ENCODE results near the gene DKK2.

DKK2 gene

GRCh38 chr4:107017443-107018343, 18.4 kb downstream of the DKK2 start:
- no peak for DNase-seq

DNA sequence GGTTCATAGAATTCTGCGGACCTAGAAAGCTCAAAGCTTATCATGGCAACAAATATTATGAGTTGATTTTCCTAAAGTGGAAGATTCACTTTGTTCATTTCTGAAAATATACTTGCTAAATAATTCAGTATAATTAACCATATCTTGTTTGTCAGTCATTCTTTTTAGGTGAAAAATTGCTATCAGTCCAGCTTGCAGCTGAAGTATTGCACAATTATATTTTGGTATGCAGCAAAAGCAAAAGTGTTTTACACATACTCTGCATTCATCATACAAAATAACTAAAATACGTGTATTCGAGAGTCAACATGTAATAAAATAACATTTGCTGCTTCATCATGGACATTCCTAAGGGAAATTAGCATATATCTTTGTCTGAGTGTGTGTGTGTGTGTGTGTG, 24.8 kb downstream of the DKK2 start:
- DNase-seq: no peak

DNA sequence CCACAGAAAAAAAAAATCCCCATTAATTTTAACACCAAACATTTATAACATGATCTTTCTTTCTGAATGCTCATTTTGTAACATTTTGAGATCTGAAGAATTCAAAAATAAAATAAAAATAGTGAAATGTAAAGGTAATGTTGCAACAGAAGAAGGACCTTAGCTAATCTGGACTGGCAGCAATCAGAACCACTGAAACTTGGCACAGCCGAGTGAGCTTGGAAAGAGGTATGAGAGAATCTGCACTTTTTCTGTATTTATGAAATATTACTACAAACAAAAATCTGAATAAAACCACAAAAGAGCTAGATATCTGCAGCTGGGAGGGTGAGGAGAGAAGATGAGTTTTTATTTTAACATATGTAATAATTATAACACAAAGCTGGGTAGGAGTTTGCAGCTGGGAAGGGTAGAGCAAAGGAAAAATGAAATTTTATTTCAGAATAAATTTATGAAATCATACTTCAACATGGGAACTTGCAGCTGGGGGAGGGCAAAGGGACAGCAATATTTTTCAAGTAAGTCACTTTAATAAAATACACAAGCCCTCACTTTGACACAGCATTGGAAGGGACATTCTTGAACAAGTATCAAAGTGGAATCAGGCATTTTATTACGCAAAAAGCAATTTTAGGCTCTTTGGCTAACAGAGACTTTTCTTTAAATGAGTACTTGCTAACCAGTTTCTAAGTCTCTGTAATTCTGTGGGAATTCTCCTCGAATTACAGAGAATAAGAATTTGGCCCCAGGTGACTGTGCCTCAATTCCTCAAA, 26.7 kb downstream of the DKK2 start:
- DNase-seq: no peak

DNA sequence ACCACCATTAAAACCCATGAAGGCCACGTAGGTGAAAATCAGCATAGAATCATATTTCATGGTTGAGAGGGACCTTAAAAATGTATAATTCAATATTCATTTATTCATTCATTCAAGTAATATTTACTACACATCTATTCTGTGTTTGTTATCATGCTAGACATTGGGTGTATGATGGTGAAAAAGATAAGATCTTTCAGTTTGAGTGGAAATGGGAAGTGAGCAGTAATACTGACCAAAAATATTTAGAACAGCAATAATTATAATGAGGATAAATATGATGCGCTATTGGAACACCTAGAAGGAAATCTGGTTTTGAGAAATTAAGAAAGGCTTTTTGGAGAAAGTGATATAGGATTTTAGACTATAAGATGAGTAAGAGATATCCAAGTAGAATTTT, 28.0 kb downstream of the DKK2 start:
- no peak for DNase-seq

DNA sequence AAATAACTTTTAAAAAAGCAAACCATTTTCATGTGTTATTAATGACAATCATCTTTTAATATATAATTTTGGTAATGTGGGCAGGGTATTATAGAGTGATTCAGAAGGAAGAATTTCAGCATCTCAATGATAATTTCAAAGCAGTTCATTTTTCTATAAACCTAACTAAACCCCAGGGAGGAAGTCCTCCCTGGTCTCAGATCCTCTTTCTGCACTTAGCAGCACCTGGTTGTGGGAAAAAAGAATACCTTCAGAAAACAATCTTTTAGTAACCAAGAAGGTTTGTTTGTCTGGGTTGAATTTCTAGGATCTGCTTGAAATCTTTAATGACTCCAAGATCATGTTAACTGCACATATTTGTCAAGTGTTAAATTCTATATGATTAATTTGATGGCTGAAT, 29.9 kb downstream of the DKK2 start:
- DNase-seq: no peak

DNA sequence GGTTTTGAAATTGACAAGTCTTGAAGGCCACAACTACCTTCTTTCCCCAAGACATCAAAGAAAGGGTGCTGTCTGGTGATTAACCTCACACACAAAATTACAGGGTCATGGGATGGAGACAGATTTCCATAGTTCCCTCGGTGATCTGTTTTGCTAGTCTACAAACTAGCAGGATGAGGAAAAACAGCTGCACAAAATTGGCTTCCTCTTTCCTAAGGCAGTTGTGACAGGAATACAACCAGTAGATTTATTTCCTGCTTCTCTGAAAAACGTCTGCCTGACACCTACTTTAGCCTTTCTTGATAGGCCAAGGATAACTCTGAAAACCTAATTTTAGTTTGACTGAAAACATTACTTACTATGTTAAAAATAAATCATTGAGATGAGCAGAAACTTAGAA, 39.6 kb downstream of the DKK2 start:
- DNase-seq: no peak

DNA sequence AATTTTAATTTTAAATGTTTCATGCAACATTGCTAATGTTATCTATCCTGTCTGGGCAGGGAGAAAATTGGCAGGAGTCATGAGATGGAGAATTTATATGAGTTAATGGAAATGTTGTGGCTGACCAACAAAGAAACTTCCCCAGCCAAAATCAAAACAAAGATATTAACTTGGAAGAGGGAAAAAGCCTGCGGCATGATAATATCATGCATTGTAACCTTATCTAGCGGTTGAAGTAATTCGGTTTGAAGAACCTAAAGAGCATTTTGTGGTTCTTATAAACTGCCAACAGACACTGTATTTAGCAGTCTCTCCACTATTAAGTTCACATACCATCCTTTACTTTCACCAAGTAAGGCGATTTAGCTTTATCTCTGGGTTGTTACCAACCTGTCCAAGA, 42.3 kb downstream of the DKK2 start:
- no peak for DNase-seq

GRCh38 chr4:106987311-106987710, 48.8 kb downstream of the DKK2 start:
- no peak for DNase-seq

DNA sequence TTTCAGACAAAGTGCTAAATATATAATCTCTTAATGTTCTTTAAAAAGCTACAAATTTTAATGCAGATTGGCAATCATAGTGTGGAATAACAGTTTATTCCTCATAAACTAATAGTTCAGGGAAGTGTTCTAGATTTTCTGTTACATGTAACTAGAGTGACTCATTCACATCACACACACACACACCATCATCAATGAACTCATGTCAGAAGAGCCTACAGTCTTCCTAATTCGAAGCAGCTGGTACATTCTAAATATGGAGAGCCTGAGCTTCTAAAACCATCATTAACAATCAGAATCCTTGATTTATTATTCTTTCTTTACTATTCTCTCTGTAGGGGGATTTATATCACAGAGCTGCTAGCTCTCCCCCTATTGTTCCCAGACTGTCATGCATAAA, 49.6 kb downstream of the DKK2 start:
- no peak for DNase-seq

DNA sequence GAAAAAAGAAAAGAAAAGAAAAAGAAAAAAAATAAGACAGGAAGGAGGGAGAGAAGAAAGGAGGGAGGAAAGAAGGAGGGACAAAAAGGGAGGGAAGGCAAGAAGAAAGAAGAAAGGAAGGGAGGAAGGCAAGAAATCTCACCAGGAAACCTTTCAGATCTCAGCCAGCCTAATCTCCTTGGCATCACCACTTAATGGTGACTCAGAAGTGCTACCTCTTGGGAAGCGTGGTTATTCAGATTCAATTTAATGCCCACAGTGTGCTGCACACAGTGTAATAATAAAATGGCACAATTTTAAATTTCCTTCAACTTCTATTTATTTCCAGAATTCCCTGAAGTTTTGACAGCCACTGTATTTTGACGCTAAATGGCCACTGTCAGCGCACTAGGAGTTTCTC, 50.3 kb downstream of the DKK2 start:
- no peak for DNase-seq

DNA sequence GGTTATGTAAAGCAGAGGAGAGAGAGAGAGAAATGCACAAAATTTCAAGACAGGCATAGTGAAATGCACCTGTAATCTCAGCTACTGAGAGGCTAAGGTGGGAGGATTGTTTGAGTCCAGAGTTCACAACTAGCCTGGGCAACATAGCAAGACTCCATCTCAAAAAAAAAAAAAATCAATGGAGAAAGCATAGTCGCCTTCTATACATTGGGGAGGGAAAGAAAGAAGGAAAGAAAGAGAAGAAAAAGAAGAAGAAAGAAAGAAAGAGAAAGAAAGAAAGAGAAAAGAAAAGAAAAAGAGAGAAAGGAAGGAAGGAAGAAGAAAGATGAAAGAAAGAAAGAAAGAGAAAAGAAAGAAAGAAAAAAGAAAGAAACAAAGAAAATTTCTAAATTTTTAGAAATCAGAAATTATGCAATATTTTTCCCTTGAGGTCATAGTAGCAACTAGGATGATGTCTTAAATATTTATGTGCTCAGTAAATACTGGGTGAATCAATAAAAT, 53.4 kb downstream of the DKK2 start:
- DNase-seq: no peak

DNA sequence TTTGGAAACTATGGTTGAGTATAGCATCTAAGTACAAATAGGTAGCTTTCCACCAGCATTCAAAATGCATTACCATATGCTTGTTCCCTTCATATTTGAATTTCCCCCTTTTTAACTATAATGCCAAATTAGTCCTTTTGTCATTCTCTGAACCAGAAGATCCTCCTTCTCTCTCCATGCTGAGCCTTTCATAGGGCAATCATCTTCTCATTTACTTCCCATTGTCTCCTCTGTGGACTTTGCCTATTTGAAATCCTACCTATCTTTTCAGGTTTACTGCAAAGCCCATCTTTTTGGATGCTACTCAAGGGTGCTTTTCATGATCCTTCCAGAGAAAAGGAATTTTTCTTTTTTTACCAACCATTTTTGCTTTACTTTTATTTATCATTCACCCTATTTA, 54.7 kb downstream of the DKK2 start:
- no peak for DNase-seq

DNA sequence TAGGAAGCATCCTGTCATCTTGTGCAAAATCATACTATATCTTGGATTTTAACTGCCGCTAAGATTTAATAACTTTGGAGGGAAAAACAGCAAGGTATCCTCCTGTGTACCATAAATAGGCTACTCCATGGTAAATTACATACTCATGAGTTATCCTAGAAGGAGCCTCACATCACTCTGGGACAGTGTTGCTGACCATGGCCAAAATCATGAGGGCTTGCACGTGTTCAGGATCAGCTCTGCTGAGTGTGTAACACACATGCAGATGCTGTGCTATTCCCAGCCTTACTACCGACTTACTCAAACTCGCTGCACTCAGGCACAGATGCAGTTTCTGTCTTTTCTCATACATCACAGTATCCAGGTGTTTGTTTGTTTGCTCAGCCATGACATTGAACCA, 56.6 kb downstream of the DKK2 start:
- DNase-seq: no peak

DNA sequence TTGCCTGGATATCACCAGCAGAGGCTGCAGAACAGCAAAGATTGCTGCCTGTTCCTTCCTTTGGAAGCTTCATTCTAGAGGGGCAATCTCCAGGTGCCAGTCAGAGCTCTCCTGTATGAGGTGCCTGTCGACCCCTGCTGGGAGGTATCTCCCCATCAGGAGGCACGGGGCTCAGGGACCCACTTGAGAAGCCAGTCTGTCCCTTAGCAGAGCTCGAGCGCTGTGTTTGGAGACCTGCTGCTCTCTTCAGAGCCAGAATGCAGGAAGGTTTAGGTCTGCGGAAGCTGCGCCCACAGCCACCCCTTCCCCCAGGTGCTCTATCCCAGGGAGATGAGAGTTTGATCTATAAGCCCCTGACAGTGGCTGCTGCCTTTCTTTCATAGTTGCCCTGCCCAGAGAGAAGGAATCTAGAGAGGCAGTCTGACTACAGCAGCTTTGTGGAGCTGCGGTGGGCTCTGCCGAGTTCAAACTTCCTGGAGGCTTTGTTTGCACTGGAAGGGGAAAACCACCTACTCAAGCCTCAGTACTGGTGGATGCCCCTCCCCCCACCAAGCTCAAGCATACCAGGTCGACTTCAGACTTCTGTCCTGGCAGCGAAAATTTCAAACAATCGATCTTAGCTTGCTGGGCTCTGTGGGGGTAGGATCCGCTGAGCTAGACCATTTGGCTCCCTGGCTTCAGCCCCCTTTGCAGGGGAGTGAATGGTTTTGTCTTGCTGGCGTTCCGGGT, 57.9 kb downstream of the DKK2 start:
- no peak for DNase-seq

DNA sequence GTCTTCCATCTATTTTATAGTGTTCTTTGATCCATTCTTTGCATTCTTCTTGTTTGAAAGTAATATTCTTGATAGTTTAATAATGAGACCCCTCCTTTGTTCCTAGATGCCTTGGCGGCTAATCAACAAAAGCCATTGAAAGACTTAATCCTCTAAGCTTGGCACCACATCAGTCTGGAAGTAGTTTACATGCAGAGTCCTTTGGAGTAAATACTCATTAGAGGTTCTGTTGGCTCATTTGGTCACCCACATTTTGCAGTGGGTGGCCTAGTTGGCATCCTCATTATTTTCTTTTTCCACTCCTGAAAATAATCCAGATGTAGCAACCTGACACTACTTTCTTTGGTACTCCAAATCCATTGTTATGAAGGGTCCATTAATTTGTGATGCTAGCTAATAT, 64.5 kb downstream of the DKK2 start:
- DNase-seq: no peak

GRCh38 chr4:106967892-106968291, 68.2 kb downstream of the DKK2 start:
- no peak for DNase-seq

DNA sequence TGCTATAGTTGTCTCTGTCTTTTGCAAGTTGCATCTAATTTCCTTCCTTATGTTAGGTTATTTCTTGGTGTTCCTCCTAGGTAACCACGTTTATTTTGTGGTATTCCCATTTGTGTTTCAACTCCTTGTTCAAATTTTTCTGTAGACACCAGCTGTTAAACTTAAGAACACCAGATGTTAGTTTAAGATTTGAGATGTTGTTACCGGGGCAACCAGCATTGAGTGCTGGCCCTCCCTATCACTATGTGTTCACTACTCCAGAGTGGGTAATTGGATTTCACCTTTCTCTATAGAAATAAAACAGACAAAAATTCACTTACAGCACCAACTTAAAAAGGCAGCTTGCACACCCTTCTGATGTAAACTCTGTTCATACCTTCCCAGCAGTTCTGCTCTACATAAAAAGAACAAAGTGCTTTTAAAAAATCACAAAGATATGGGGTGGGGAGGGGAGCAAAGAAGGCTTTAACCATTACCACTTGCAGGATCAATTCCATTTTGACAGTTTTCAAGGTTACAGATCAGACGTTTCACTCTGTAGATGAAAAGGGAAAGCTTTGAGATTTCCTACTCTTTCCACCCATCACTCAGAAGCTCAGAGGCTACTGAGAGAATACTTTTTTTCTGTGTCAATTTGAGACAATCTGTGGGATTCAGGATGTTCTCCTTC, 82.9 kb downstream of the DKK2 start:
- no peak for DNase-seq

- no peak for DNase-seq
Observed at GRCh38 chr4:106951891-106952290, 84.2 kb downstream of the DKK2 start.

DNA sequence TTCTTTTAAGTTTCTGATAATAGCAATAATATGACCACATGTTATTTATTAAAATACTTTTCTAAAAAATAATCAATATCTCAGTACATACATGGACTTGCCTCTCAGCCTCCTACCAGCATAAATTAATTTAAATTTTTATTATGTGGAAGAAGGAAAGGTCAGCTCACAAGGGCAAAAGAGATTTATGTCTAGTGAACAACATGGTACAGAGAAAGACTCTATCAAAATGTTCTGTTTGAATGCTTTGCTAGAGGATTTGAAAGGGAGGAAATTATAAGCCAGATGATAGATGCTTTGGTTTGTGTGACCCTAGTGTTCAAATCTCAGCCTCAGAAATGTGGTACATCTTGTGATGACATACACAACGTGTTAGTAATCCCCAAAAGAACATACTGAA, 94.3 kb downstream of the DKK2 start:
- DNase-seq: no peak

GRCh38 chr4:106930522-106930921, 105.6 kb downstream of the DKK2 start:
- no peak for DNase-seq

- DNase-seq: no peak
Observed at GRCh38 chr4:106929248-106929647, 106.9 kb downstream of the DKK2 start.

GRCh38 chr4:106914223-106914622, 121.9 kb downstream of the DKK2 start:
- DNase-seq: no peak
